Activated CD4-positive, alpha-beta T cell treated with anti-CD3 and anti-CD28 coated beads, Interleukin-2, amount 50 U/mL, for 16 hours (primary cell): ENCODE results near the gene RGS11.
A peak's percentile ranks its signal among the peaks of the same experiment; 100 is the strongest.

Experiments
- DNase-seq: peaks from one replicate; pipeline ENCODE4 v3.0.0-alpha.2; 2020

Gene RGS11

DNA sequence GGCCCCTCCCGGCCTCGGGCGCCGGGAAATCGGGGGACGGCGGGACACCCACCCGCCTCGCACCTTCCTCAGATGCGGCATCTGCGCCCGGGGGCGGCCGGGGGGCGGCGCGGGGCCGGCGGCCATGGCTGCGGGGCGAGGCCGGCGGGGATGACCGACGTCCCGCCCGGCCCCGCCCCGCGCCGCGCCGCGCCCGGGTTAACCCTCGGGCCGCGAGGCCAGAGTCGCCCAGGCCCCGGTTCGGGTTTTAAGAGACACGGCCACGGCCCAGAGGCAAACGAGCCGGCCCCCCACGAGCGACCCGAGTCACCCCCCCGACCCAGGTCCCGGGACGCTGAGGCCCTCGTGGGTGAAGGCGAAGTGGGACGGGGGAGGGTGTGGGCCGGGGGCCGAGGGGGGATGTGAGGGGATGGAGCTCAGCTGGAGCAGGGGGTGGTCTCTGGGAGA, at the start of gene RGS11:
Gene RGS11, minus strand, starts transcription at position 159 of the 447 bp plus-strand sequence. Its CDS starts 33 bp downstream, at position 126.
- DNase-seq, result no peak

DNA sequence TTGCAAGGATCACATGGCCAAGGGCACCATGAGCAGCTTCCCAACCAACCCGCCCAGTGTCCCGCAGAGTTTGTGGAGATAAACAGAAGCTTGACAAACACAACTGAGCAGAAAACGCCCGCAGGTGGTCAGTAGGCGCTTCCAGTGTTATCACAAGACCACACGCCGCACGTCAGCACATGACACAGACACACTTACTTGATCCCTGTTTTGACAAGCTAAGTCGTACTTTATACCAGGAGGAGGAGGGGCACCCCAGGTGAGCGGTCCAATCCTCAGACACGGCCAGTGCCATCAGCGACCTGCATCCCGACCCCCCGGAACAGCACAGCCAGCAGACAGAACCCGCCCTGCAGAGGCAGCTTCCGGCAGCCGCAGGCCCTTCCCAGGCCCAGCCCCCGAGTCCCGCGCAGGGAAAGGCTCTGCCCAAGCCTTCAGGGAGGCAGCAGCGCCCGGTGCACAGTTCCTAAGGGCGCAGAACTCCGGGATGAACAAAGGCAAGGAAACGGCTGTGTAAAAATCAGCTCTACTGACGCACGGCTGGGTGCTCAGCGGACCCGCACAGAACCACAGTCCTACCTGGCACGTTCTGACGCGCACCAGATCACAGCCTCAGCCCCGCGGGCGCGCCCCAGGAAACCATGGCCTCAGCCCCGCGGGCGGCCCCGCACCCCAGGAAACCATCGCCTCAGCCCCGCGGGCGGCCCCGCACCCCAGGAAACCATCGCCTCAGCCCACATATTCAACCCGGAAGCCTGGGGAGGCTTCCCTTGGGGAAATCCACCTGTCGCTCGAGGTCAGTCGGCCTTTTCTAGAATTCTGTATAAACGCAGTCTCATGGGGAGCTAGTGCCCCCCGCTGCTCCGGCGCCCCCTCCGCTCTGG, 48.9 kb upstream of the RGS11 start:
- peak; percentile 46 for DNase-seq

DNA sequence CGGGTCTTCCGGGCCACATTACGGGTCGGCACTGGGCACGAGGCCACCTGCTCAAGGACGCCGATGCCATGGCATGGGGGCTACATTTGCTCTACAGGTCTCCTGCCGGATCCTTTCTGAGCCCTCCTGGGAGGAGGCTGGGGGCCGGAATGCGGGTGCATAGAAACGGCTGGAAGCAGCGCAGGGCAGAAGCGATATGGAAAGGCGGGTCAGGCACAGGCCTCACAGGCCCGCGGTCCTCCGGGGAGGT, 48.4 kb upstream of the RGS11 start:
- no peak for DNase-seq

DNA sequence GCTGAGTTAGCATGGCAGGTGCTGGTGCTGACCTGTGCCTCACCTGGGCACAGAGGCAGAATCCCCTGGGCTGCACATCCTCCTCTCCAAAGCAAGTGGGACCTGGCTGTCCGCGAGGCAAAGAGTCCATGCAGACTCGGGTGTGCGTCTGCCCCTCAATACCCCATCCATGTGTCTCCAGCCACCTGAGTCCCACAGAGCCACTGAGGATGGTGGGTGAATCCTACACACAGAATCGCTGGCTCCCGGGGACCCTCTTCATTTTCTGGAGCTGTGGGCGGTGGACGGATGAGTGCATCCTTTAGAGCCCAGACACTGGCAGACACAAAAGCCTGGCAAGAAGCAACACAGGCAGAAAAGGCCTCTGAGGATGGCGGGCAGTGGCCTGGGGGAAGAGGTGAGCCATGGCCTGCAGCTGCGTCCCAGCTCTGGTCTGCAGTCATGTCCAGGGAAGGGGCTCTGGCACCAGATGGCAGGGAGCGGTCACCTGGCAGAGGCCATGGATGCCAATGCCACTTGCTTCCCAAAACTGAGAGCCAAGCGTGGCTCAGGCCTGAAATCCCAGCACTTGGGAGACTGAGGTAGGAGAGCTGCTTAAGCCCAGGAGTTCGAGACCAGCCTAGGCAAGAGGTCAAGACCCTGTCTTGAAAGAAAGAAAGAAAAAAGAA, 46.9 kb upstream of the RGS11 start:
- no peak for DNase-seq

DNA sequence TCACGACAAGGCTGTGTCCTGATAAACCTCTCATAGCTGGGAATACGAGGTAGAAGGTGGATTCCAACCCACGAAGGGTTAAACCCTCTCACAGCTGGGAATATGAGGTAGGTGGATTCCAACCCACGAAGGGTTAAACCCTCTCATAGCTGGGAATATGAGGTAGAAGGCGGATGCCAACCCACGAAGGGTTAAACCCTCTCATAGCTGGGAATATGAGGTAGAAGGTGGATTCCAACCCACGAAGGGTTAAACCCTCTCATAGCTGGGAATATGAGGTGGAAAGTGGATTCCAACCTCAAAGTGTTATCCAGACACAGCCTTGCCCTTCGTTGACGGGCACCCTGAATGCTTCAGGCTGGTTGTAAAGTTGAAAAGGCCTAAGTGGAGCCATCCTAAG, 45.8 kb upstream of the RGS11 start:
- DNase-seq, result no peak

DNA sequence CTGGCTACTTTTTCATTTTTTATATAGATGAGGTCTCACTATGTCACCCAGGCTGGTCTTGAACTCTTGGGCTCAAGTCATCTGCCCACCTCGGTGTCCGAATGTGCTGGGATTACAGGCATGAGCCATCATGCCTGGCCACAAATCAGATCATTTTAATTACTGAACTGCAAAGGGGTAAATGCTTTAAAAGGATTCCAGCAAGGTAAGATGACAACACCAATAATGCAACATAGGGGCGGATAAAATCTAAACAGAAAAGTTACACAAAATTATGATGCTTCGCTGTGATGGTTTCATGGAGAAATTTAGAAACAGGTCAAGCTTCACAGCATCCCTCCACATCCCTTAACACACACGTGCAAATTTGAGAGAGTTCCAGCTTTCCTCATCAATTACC, 44.5 kb upstream of the RGS11 start:
- DNase-seq, result no peak

DNA sequence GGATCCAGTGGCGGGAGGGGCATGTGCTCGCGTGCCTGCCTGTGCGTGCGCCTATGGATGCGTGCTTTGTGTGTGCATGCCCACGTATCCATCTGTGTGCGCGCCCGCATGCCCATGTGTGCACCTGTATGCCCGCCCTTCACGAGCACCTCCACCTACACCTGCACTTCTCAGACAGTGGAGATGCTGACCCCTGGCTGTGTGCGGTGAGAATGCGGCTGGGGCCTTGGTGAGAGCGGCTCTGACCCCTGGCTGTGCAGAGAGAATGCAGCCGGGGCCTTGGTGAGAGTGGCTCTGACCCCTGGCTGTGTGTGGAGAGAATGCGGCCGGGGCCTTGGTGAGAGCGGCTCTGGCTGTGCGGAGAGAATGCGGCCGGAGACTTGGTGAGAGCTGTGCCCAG, 42.9 kb upstream of the RGS11 start:
- DNase-seq, result no peak

DNA sequence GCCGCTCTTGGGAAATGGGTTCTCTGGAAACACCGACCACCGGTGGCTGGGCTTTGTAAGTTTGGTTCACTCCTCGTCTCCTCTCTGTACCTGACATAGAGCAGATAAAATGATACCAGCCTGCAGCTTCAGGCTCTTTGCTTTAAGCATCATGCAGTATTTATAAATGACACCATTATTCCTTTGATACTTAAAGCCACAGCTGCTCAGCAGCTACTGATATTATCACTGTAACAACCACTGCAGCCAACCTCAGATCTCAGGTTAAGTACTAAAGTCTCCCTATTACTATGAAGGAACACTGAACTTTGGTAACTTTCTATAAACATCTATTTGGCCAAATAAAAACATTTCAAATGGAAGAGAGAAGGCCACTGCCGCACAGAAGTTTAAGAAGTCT, 41.8 kb upstream of the RGS11 start:
- no peak for DNase-seq

DNA sequence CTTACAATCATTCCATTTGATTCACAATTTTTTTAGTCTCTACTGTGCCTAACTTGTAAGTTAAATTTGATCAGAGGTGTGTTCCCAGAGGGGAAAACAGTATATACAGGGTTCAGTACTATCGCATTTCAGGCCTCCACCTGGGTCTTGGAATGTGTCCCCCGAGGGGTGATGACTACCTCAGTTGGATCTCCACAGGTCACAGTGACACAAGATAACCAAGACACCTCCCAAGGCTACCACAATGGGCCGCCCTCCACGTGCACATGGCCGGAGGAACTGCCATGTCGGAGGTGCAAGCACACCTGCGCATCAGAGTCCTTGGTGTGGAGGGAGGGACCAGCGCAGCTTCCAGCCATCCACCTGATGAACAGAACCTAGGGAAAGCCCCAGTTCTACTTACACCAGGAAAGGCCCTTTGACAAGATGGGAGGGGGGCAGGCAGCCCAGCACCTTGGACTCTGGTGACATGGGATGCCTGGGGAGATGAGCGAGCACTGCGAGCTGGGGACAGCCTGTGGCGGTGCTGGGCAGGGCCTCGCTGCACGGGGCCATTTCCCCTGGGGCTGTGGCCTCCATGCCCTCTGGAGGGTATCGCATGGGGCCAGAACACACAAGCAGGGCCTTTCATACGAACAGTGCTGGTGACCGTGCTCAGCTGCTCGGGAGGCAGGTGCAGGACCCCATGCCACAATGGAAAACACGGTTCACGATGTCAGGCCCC, 41.2 kb upstream of the RGS11 start:
- DNase-seq, result no peak

DNA sequence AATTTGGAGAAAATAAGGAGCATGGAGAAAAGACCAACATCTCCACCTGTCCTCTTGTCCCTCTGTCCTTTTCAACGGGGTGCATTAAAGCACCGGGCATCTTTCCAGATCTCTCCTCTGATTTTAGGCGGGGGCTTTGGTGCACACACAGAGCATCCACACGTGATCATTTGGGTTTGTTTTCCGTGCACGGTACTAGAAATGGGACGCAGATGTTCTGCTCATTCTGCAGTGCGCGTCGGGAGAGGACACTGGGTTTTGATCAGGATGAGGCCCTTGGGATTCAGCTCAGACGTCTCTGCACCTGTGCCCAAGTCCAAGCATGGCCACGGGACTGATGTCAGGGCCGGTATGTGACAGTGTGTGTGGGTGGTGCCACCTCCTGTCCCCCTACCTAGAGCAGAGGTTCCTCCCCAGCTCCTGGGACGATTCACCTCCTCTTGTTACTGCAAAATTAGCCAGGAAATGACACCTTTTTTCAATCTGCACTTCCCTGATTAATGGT, 39.1 kb upstream of the RGS11 start:
- no peak for DNase-seq

DNA sequence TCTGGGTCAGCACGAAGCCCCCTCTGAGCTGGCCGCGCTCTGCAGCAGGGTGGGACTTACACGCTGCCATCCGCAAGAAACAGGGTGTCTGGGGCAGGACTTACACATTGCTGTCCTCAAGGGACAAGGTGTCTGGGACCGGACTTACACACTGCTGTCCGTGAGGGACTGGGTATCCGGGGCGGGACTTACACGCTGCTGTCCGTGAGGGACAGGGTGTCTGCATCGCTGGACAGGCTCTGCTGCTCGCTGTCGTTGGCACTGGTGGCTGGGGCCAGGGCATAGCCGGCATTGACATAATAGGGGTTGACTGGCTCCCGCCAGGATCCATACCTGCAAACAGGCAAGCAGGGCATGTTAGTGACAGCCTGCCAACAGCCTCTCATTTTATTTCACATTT, 38.6 kb upstream of the RGS11 start:
- no peak for DNase-seq

DNA sequence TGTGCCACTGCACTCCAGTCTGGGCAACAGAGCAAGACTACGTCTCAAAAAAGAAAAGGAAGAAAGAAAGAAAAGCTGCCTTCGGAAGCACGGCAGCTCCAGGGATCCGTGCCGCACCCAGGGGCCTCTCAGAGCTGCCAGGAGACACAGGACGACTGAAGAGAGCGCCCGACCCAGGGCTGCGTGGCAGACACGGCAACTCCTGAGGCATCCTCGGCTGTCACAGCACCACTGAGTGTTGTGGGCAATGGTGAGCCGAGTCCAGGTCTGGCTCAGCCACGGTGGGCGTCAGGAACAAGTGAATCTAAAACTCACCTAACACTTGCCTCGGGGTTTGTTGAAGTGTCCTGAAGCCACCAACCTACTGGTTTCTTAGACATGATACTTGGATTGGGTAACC, 36.0 kb upstream of the RGS11 start:
- DNase-seq, result no peak

DNA sequence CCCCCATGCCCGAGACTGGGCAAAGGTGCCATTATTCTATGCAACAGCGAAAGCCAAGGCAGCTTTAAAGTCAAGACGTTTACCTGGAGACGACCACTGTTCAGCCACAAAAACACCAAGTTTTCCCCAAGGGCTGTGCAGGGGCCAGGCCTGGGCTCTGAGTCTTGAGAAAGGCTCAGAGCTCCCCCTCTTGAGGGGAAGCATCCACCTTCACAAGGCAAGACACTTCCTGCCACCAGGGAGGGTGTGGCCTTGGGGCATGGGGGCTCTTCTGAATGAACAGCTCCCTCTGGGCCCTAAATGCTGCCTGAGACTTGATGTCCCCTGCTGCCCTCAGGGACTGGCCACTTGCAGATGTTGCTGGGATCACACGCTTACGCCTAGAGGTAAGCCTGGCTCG, 33.7 kb upstream of the RGS11 start:
- no peak for DNase-seq

DNA sequence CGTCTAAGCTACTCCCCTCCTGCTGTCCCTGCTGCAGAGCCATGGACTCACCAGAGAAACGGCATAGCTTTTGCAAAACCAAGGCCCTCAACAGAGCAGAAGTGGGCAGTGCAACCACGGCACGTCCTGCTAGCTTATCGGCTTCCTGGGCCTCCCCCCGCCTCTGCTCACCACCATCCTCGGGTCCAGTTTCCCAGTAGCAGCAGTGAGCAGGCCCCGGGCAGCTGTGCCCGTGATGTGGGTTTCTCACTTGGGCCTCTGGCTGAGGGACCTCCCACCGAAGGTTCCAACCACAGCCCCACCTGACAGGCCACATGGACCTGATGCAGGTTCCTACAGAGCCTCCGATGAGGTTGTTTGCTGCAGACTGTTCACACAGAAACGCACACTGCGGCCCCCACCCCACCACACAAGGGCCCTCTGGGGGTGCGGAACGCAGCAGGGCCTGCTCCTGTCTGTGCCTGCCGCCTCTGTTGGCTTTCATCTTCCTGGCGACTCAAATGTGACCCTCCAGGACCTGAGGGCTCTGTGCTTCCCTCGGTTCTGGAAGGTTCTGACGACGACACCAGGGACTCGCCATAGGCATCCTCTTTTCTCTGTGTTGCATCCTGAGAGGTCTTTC, 32.1 kb upstream of the RGS11 start:
- DNase-seq, result no peak

DNA sequence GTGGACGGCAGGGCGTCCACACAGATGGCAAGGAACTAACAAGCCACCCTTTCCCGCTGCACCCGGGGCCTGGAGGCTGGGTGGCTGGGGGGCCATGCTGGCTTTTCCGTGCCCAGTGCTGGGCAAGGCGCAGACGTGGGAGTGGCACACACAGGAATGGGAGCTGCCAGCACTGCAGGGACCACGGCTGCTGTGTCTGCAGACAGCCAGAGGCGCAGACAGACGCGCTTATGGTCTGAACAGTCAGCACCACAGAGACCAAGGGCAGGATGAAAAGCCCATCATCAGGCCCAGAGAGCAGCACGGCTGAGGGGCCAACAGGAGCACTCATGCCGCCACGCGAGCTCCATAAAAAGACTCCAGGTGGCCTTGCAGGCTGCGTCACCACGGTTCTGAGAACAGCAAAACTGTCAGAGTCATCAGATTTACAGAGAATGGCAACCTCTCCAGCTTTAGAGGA, 31.2 kb upstream of the RGS11 start:
- no peak for DNase-seq

DNA sequence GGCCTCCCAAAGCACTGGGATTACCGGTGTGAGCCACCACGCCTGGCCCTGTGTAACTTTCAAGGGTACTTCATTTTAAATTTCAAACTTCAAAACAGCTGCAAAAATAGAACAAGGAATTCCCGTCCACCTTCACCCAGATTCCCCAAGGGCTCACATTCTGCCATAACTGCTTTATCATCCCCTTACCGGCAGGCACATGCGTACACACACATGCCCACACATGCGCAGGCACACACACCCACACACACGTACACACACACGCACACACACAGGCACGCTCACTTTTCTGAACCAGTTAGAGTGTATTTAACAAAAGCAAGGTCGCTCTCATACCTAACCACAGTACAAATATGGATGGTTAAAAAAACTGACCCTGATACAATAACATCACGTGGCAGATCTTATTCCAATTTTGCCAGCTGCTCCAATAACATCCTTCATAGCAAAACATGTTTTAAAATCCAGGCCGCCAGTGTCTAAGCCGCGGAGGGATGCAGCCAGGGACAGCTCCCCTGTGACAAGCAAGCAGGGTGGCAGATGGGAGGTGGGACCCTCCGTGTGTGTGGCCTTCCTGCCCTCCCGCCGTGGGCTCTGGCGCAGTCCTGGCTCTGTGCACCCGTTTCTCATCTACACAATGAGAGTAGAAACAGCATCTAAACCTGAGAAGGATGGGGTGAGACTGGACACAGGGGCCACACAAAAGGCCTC, 30.3 kb upstream of the RGS11 start:
- no peak for DNase-seq

DNA sequence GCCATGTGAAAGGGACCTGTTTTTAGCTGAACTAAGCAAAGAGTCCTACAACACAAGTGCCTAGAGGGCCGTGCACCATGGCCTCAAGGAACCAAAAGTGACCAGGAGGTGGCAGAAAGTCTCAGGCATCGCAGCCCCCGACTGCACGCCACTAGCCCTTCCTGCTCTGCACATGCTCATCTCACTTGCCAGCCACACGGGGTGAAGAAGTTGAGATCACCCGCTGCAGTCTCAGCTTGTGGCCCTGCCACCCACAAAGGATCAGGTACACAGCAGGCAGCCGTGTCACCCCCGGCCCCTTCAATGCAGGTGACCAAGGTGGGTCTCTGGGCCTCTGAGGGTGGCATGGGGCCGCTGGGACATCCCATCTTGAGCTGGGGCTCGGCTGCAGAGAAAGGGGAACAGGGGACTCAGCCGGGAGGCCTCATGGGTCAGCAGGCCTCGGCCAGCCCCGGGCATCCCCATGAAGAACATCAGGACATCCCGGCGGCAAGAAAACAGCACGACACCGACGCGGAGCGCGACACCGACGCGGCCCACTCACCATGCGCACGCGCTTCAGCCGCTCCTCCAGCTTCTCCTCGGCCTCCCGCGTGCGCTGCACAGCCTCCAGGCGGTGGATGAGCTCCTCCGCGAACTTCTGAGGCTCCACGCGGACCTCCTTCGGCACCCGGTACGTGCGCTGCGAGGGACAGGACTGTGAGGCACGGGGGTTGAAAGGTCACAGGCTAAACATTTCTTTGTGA, 28.2 kb upstream of the RGS11 start:
- DNase-seq, result no peak

DNA sequence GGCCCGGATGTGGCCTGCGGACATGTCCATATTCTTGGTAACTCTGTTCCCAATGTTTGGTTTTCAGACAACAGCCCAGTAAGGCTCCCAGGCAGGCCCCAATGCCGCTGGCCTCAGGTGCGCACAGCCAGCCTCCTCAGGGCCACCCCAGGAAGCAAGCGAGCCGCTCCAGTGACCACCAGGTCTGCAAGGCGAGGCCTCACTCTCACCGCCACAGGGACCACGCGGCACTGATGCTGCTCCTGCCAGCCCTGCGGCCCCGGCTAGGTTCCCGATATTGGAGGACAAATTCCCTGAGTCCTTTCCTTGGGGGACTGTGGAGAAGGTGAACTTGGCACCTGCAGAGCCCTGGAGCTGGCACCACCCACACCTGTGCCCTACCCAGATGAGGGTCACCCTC, 26.2 kb upstream of the RGS11 start:
- DNase-seq, result no peak

DNA sequence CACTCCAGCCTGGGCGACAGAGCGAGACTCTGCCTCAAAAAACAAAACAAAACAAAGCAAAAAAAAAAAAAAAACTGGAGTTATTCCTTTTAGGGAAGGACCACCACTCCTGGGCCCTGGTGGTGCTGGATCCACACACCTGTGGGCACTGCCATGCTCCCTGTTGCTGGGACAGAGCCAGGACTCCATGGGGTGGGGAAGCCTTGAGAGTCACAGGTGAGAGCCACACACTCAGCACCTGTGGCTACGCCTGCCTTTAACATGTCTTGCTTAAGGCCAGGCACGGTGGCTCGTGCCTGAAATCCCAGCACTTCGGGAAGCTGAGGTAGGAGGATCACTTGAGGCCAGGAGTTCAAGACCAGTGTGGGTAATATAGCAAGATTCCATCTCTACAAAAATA, 25.5 kb upstream of the RGS11 start:
- no peak for DNase-seq

DNA sequence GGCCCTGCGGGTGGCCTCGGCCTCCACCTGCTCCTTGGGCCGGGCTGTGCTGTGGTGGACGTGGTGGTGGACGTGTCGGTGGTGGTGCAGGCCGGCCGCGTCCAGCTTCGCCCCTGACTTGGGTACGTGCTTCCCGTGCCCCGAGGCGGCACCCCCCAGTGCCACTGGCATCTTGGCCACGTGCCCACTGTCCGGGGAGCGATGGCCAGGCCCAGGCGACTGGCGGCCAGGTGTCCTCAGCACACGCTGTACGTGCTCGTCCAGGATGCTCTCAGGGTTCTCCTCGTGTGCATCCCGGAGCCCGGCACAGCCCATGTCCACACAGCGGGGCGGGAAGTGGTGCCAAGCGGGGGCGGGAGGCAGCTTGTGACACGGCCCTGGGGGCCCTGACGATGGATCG, 22.1 kb upstream of the RGS11 start:
- no peak for DNase-seq

DNA sequence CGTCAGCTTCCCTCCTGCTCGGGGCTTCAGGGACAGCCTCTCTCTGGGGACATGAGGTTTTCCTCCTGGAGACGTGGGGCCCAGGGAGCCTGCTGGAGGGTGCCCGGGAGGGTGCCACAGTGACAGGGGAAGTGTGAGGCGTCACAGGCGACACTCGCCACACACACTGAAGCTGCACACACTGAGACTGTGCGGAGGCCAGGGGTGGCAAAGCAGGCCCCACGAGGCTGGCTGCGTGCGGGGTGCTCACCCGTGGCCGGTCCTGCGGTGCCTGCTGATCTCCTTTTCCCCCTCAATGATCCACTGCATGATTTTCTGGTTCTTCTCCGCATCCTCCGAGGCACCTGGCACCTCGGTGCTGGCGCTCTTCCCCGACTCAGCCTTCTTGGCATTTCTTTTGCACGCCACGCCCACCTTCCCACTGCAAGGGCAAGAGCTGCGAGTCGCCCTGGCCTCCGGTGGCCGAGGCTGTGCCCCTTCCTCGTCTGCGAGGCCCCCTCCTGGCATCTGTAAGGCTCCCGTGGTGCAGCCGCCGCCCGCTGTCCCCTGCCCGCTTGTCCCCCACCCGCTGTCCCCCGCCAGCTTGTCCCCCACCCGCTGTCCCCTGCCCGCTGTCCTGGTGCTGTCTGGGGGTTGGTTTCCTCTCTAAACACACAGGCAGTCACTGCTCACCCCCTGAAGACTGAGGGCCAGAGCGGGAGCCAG, 21.2 kb upstream of the RGS11 start:
- no peak for DNase-seq
